Neuronal stem cell (in vitro differentiated cells): Measurements from ENCODE around the gene XK.

Source experiments
- DNase-seq: peaks from one replicate; pipeline ENCODE4 v3.0.0-alpha.2; 2013; ENCODE audit warnings: low spot score
- H2AFZ ChIP-seq: one replicate; pipeline ENCODE4 v1.6.1; 2013; ENCODE audit warnings: mild to moderate bottlenecking, low read length, inconsistent platforms
- H2AK5ac ChIP-seq: 2 replicates; pipeline ENCODE4 v1.6.1; 2013; ENCODE audit warnings: low read depth, mild to moderate bottlenecking, inconsistent platforms, low read length, moderate library complexity, mixed read lengths
- H2BK120ac ChIP-seq: 2 replicates; pipeline ENCODE4 v1.6.1; 2013; ENCODE audit warnings: low read depth, mild to moderate bottlenecking, inconsistent platforms, low read length, moderate library complexity, mixed read lengths
- H2BK12ac ChIP-seq: one replicate; pipeline ENCODE4 v1.6.1; 2013; ENCODE audit warnings: low read length, inconsistent platforms
- H2BK15ac ChIP-seq: 2 replicates; pipeline ENCODE4 v1.6.1; 2013; ENCODE audit warnings: mild to moderate bottlenecking, low read length, inconsistent platforms, mixed read lengths
- H2BK5ac ChIP-seq: one replicate; pipeline ENCODE4 v1.6.1; 2013; ENCODE audit warnings: inconsistent platforms, mild to moderate bottlenecking, low read length, moderate library complexity
- H3K14ac ChIP-seq: one replicate; pipeline ENCODE4 v1.6.1; 2013; ENCODE audit warnings: low read length, inconsistent platforms
- H3K18ac ChIP-seq: 2 replicates; pipeline ENCODE4 v1.6.1; 2013; ENCODE audit warnings: low read length, inconsistent platforms
- H3K23ac ChIP-seq: 2 replicates; pipeline ENCODE4 v1.6.1; 2013; ENCODE audit warnings: low read depth, mild to moderate bottlenecking, mixed read lengths, low read length, inconsistent platforms; ENCODE audit not compliant: poor library complexity
- H3K27ac ChIP-seq: replicated peaks from 3 replicates; pipeline ENCODE4 v1.5.1; 2013; ENCODE audit warnings: low read length, inconsistent platforms
- H3K27me3 ChIP-seq, 3 experiments: 2 replicates each; pipeline ENCODE4 v1.6.1; 2013; ENCODE audit warnings: low read length in 3 of 3, mild to moderate bottlenecking in 2 of 3, inconsistent platforms in 1 of 3, low read depth in 1 of 3, mixed read lengths in 1 of 3, moderate library complexity in 1 of 3; ENCODE audit not compliant: control insufficient read depth in 3 of 3, insufficient read depth in 3 of 3
- H3K36me3 ChIP-seq, 2 donors: replicated peaks in 1 of 2; 2 replicates each; pipeline ENCODE4 v1.6.1; 2013; ENCODE audit warnings: low read length in 2 of 2; ENCODE audit not compliant: control insufficient read depth in 2 of 2, insufficient read depth in 2 of 2
- H3K4ac ChIP-seq: 2 replicates; pipeline ENCODE4 v1.6.1; 2013; ENCODE audit warnings: inconsistent platforms, mild to moderate bottlenecking, low read length, moderate library complexity
- H3K4me1 ChIP-seq, 2 donors: 1 replicate in 1 of 2; 2 replicates in 1 of 2; pipeline ENCODE4 v1.6.1; 2013; ENCODE audit warnings: low read length in 2 of 2, low read depth in 1 of 2; ENCODE audit not compliant: control insufficient read depth in 2 of 2, insufficient read depth in 1 of 2
- H3K4me2 ChIP-seq: one replicate; pipeline ENCODE4 v1.6.1; 2013; ENCODE audit warnings: mild to moderate bottlenecking, low read length, inconsistent platforms; ENCODE audit not compliant: insufficient read depth, poor library complexity, severe bottlenecking
- H3K4me3 ChIP-seq, 2 donors: 2 replicates each; pipeline ENCODE4 v1.5.1; 2013; ENCODE audit warnings: low read length in 2 of 2, mild to moderate bottlenecking in 2 of 2, inconsistent platforms in 1 of 2, moderate library complexity in 1 of 2
- H3K79me1 ChIP-seq: one replicate; pipeline ENCODE4 v1.6.1; 2013; ENCODE audit warnings: low read depth, mild to moderate bottlenecking, inconsistent platforms, low read length, moderate library complexity
- H3K9ac ChIP-seq: one replicate; pipeline ENCODE4 v1.6.1; 2013; ENCODE audit warnings: mild to moderate bottlenecking, low read depth, low read length, inconsistent platforms; ENCODE audit not compliant: poor library complexity
- H3K9me3 ChIP-seq, 2 donors: replicated peaks in 1 of 2; 2 replicates each; pipeline versions ENCODE3 to v1.6.1; 2013; ENCODE audit warnings: low read length in 2 of 2, mild to moderate bottlenecking in 2 of 2, inconsistent platforms in 1 of 2, low read depth in 1 of 2, mixed read lengths in 1 of 2, moderate library complexity in 1 of 2; ENCODE audit not compliant: control insufficient read depth in 2 of 2, insufficient read depth in 1 of 2
- H4K8ac ChIP-seq: one replicate; pipeline ENCODE4 v1.6.1; 2013; ENCODE audit warnings: low read depth, mild to moderate bottlenecking, inconsistent platforms, low read length, moderate library complexity
- H4K91ac ChIP-seq: one replicate; pipeline ENCODE4 v1.6.1; 2013; ENCODE audit warnings: low read length, low read depth, mild to moderate bottlenecking, inconsistent platforms; ENCODE audit not compliant: poor library complexity
- WGBS, 2 donors: extraction: QIAGEN DNeasy Blood & Tissue Kit; methylation state at CpG; one replicate each; pipeline ENCODE4 v1.1.7; 2013; ENCODE audit warnings: missing lambda C conversion rate in 2 of 2, mixed read lengths in 1 of 2; ENCODE audit not compliant: insufficient read length in 2 of 2, insufficient replicate concordance in 1 of 2; ENCODE audit errors: extremely low coverage in 2 of 2; 5-methylcytosine and 5-hydroxymethylcytosine counted together

XK gene

DNA sequence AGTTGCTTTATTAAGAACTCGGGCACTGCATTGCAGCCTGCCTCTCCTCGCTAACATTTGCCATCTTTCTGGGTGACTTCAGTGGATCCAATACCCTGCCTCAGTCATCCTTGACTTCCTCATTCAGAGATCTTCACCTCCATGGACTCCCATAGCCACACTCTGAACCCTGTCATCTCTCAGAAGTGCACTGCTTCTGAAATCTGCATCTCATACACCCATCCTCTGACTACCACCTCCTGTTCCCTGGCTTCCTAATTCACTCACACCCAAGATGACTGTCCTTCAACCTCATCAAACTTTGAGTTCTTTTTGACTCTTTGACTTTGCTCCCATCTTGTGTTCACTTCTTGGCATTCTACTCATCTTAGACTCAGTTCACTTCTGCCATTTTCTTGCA, 68.9 kb downstream of the XK start:
- Histone ChIP-seq H4K8ac (no peak overlapping the region), H2AFZ (no peak overlapping the region), H3K79me1 (no peaks in the 10 kb centered on the region), H3K27ac (no peak overlapping the region), H2BK5ac (no peak overlapping the region), H3K18ac (no peak overlapping the region), H3K4me2 (no peak overlapping the region), H3K9me3 (no peaks in the 10 kb centered on the region), H3K4me3 (no peak overlapping the region), H3K4ac (no peak overlapping the region), H3K4me1 (no peaks in the 10 kb centered on the region), H3K14ac (no peak overlapping the region), H2BK12ac (no peak overlapping the region), H3K9ac (no peak overlapping the region), H2BK15ac (no peak overlapping the region), H3K23ac (no peak overlapping the region), H2AK5ac (no peak overlapping the region), H3K36me3 (no peaks in the 10 kb centered on the region), H2BK120ac (no peak overlapping the region), H3K27me3 (no peaks in the 10 kb centered on the region), H4K91ac (no peak overlapping the region)
- no CpG with 5 or more reads among the region's 2 CpGs for WGBS, 2 donors
- no peak for DNase-seq

DNA sequence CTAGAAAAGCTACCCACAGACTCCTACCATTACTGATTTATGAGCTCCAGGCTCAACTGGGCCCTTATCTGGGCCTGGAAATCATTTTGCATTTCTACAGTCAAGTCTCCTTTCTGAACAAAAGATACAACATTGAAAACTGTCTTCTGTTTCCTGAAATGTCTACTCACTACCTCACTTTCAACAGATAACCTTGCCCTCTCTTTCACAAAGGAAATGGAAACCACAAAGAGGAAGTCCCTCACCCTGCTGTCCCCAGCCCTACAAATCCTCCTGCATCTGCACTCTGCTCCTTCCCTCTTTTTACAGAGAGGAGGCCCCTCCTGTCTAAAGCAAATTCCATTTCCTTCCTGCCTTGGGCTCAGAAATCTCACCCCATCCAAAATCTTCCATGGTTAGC, 69.4 kb downstream of the XK start:
- Histone ChIP-seq H2AFZ (no peak overlapping the region), H3K4ac (no peak overlapping the region), H2BK5ac (no peak overlapping the region), H3K4me3 (no peak overlapping the region), H3K9me3 (no peaks in the 10 kb centered on the region), H3K9ac (no peak overlapping the region), H2BK15ac (no peak overlapping the region), H2AK5ac (no peak overlapping the region), H2BK120ac (no peak overlapping the region), H3K4me2 (no peak overlapping the region), H3K27me3 (no peaks in the 10 kb centered on the region), H4K91ac (no peak overlapping the region), H3K36me3 (no peaks in the 10 kb centered on the region), H3K23ac (no peak overlapping the region), H3K14ac (no peak overlapping the region), H3K4me1 (no peaks in the 10 kb centered on the region), H4K8ac (no peak overlapping the region), H3K27ac (no peak overlapping the region), H3K79me1 (no peaks in the 10 kb centered on the region), H3K18ac (no peak overlapping the region), H2BK12ac (no peak overlapping the region)
- no peak for DNase-seq

- no peak overlapping the region for H3K4me2 ChIP-seq
- no peak overlapping the region for H2BK12ac ChIP-seq
- H3K36me3 ChIP-seq, result no peaks in the 10 kb centered on the region
- H3K18ac ChIP-seq, result no peak overlapping the region
- H3K4ac ChIP-seq, result no peak overlapping the region
- H3K79me1 ChIP-seq, result no peaks in the 10 kb centered on the region
- H2BK120ac ChIP-seq, result no peak overlapping the region
- no peak overlapping the region for H4K91ac ChIP-seq
- H3K9ac ChIP-seq, result no peak overlapping the region
- no peak overlapping the region for H4K8ac ChIP-seq
- no peak overlapping the region for H3K4me3 ChIP-seq
- H2AK5ac ChIP-seq, result no peak overlapping the region
- H3K27ac ChIP-seq, result no peak overlapping the region
- H2BK15ac ChIP-seq, result no peak overlapping the region
- H2BK5ac ChIP-seq, result no peak overlapping the region
- H3K27me3 ChIP-seq, result no peaks in the 10 kb centered on the region
- no peaks in the 10 kb centered on the region for H3K4me1 ChIP-seq
- H3K9me3 ChIP-seq, result no peaks in the 10 kb centered on the region
- H3K14ac ChIP-seq, result no peak overlapping the region
- no peak overlapping the region for H2AFZ ChIP-seq
- no peak overlapping the region for H3K23ac ChIP-seq
- DNase-seq, result no peak
Measured at GRCh38 chrX:37757082-37757481, 71.5 kb downstream of the XK start.

DNA sequence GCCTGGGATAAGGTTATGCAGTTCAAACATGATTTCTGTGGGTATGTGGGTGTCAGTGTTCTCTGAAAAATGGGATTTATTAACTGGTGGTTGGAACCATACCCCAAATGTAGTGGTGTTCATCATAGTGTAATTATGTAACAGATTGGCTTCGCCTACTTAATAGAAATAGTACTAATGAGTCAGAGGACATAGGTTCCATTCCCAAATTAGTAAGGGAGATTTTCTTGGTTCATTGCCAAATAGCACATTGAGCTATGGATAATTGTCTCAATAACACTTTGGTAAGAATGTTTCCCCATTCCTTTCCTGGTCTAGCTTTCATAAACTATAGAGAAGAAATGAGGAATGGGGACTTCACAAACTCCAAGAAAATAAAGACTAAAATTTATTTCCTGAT, 73.8 kb downstream of the XK start:
- Histone ChIP-seq H2BK120ac (no peak overlapping the region), H2AFZ (no peak overlapping the region), H3K27ac (no peak overlapping the region), H3K36me3 (no peaks in the 10 kb centered on the region), H4K8ac (no peak overlapping the region), H2AK5ac (no peak overlapping the region), H3K4ac (no peak overlapping the region), H2BK15ac (no peak overlapping the region), H3K9me3 (no peaks in the 10 kb centered on the region), H3K23ac (no peak overlapping the region), H3K4me3 (no peak overlapping the region), H3K4me1 (peaks cover 0 to 2% of the 10 kb centered on the region in 2 donors), H3K18ac (no peak overlapping the region), H3K4me2 (no peak overlapping the region), H3K27me3 (no peaks in the 10 kb centered on the region), H2BK12ac (no peak overlapping the region), H4K91ac (no peak overlapping the region), H3K79me1 (no peaks in the 10 kb centered on the region), H3K14ac (no peak overlapping the region), H2BK5ac (no peak overlapping the region), H3K9ac (no peak overlapping the region)
- DNase-seq, result no peak
- WGBS, 2 donors, result no CpG with 5 or more reads among the region's 1 CpG
